Kidney (tissue), 14 donors: ENCODE measurements around the gene KCNB1. TPM values are rescaled to one million over a fixed set of nuclear protein-coding genes. Genes with fewer than 3 reads are reported as not detected.

Experiments used
- DNase-seq, 5 donors: peaks; one replicate each; pipeline ENCODE4 v3.0.0-alpha.2; 2013 to 2020
- FAIRE-seq: peaks from 2 replicates; lab custom pipeline; 2012; peaks lifted over from hg19 to GRCh38; lab: Jason Lieb, UNC
- H3K27ac ChIP-seq, 2 donors: one replicate each; pipeline ENCODE4 v1.7.0; 2013; ENCODE audit warnings: low read depth in 2 of 2, low read length in 2 of 2, inconsistent platforms in 1 of 2
- H3K27me3 ChIP-seq: one replicate; pipeline ENCODE4 v1.7.1; 2013; ENCODE audit warnings: low read length, inconsistent platforms; ENCODE audit not compliant: control insufficient read depth, insufficient read depth
- H3K36me3 ChIP-seq, 3 donors: one replicate each; pipeline versions ENCODE4 v1.7.0 to v1.7.1; 2013; ENCODE audit warnings: low read length in 3 of 3, control low read depth in 1 of 3, inconsistent platforms in 1 of 3; ENCODE audit not compliant: insufficient read depth in 3 of 3, control insufficient read depth in 2 of 3
- H3K4me1 ChIP-seq, 3 donors: one replicate each; pipeline versions ENCODE4 v1.7.0 to v1.7.1; 2013; ENCODE audit warnings: low read length in 3 of 3, inconsistent platforms in 1 of 3, low read depth in 1 of 3; ENCODE audit not compliant: control insufficient read depth in 2 of 3, insufficient read depth in 2 of 3
- H3K4me3 ChIP-seq, 3 donors: one replicate each; pipeline versions ENCODE4 v1.7.0 to v1.8.1; 2013; ENCODE audit warnings: low read length in 3 of 3, control low read depth in 1 of 3, inconsistent platforms in 1 of 3
- H3K9ac ChIP-seq, 3 donors: one replicate each; pipeline versions ENCODE4 v1.7.0 to v1.7.1; 2013; ENCODE audit warnings: low read length in 3 of 3, control low read depth in 1 of 3, inconsistent platforms in 1 of 3
- H3K9me3 ChIP-seq, 3 donors: one replicate each; pipeline versions ENCODE4 v1.7.0 to v1.7.1; 2013; ENCODE audit warnings: low read length in 3 of 3, control low read depth in 1 of 3, inconsistent platforms in 1 of 3; ENCODE audit not compliant: control insufficient read depth in 2 of 3, insufficient read depth in 1 of 3
- CTCF ChIP-seq: IDR thresholded peaks from 3 replicates; pipeline ENCODE4 v1.5.1; 2012; ENCODE audit warnings: mild to moderate bottlenecking, moderate library complexity, borderline replicate concordance; ENCODE audit not compliant: insufficient read depth; ENCODE audit errors: extremely low read depth
- intact Hi-C: fragments of 100-400 bp; cut with DNase I; formaldehyde crosslinking; loops from one replicate; pipeline ENCODE4 v1.11.1; 2022
- polyA plus RNA-seq: library from polyadenylated mRNA; stranded (reverse); fragments of 350-450 nt; fragmentation: Illumina TruSeq; extraction: RNeasy Lipid Tissue Mini Kit (QIAGEN cat#74804); gene quantifications from one replicate; pipeline ENCODE4 v1.2.3, GENCODE V29; 2014; ENCODE audit warnings: low read depth, low replicate concordance; ENCODE audit not compliant: insufficient read depth
- total RNA-seq: library from RNA; stranded (reverse); fragmentation: NEBNext Ultra II Directional; extraction: Animal tissue kit (Norgen Biotek cat#: 25700); gene quantifications from one replicate; pipeline ENCODE4 v1.2.1, GENCODE V29; 2021
- donor health status: control.
- donor health status: control.
- donor health status: control.
- donor health status: control.
- donor health status: control.
- donor health status: DM: yes; HTN: yes; CAD: no.
- donor health status: Normal renal cell carcinoma (clear cell type).

The KCNB1 gene
- total and polyA plus RNA-seq, 2 donors from 2014 or later, result 0.26 to 1.2 TPM

GRCh38 chr20:49503176-49503575 is 20.7 kb upstream of the KCNB1 start:
- Histone ChIP-seq H3K4me3 (no peak overlapping the region), H3K36me3 (no peaks in the 10 kb centered on the region), H3K27ac (no peak overlapping the region), H3K4me1 (no peaks in the 10 kb centered on the region), H3K9ac (no peak overlapping the region), H3K9me3 (no peaks in the 10 kb centered on the region), H3K27me3 (no peaks in the 10 kb centered on the region)
- intact Hi-C loops, result loop anchor here (10.0 kb wide), 1 partner anchor 168 kb away; no protein-coding TSS in a partner anchor
- no peak for TF ChIP-seq CTCF
- FAIRE-seq (no peak), DNase-seq (no peak)

GRCh38 chr20:49501917-49502316 is 19.4 kb upstream of the KCNB1 start:
- H3K27ac ChIP-seq, result no peak overlapping the region
- no peak for FAIRE-seq
- TF ChIP-seq CTCF, result no peak

GRCh38 chr20:49497398-49497669 is 14.9 kb upstream of the KCNB1 start:
- FAIRE-seq (no peak), DNase-seq (no peak)
- Histone ChIP-seq H3K4me3 (no peak overlapping the region), H3K27ac (no peak overlapping the region), H3K4me1 (no peaks in the 10 kb centered on the region), H3K9ac (no peak overlapping the region), H3K9me3 (no peaks in the 10 kb centered on the region), H3K36me3 (no peaks in the 10 kb centered on the region), H3K27me3 (no peaks in the 10 kb centered on the region)
- intact Hi-C loops, result no loop called here
- TF ChIP-seq CTCF, result no peak

More at GRCh38 chr20:49501917-49502316, 19.4 kb upstream of the KCNB1 start:
- no peak overlapping the region for H3K9ac ChIP-seq
- H3K27me3 ChIP-seq, result no peaks in the 10 kb centered on the region
- no peaks in the 10 kb centered on the region for H3K36me3 ChIP-seq
- H3K4me3 ChIP-seq, result no peak overlapping the region
- intact Hi-C loops, result loop anchor here (10.0 kb wide), 1 partner anchor 167 kb away; no protein-coding TSS in a partner anchor
- DNase-seq, result no peak
- no peaks in the 10 kb centered on the region for H3K4me1 ChIP-seq
- H3K9me3 ChIP-seq, result no peaks in the 10 kb centered on the region

GRCh38 chr20:49496553-49497397 is 14.3 kb upstream of the KCNB1 start:
- no peak for DNase-seq
- H3K36me3 ChIP-seq, result no peaks in the 10 kb centered on the region
- intact Hi-C loops, result no loop called here
- no peaks in the 10 kb centered on the region for H3K4me1 ChIP-seq
- H3K4me3 ChIP-seq, result no peak overlapping the region
- H3K9me3 ChIP-seq, result no peaks in the 10 kb centered on the region
- H3K27me3 ChIP-seq, result no peaks in the 10 kb centered on the region
- H3K27ac ChIP-seq, result no peak overlapping the region
- no peak overlapping the region for H3K9ac ChIP-seq
- FAIRE-seq, result no peak
- TF ChIP-seq CTCF, result no peak
